Prostate gland (tissue), 2 donors: ENCODE data around the gene NUFIP2.

Experiments used
- CTCF ChIP-seq, 4 experiments: fragments of 200-600 bp in 2 of 4; fragments of 450-650 bp in 2 of 4; sonication (generic) in 2 of 4; IDR thresholded peaks; 1 replicate in 3 of 4; 2 replicates in 1 of 4; pipeline ENCODE4 v1.5.1; 2016 to 2019; ENCODE audit warnings: antibody characterized with exemption in 4 of 4, mild to moderate bottlenecking in 2 of 4, moderate library complexity in 2 of 4
- POLR2A ChIP-seq: fragments of 450-650 bp; IDR thresholded peaks from one replicate; pipeline ENCODE4 v1.6.1; 2016; ENCODE audit warnings: antibody characterized with exemption, mild to moderate bottlenecking

DNA sequence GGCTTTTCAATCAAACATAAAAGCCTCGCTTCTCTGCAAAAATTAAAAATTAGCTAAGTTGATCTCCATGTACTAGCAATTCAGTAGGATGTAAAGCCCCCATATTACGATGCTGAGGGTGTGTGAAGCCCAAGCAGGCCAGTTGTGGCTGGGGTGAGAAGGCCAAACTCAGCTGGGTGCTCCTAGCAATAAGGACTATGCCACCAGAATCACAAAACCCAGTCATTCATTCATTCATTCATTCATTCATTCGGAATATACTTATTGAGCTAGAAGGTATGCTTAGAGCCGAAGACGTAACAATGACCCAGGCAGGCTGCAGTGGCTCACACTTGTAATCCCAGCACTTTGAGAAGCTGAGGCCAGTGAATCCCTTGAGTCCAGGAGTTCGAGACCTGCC, 51.2 kb downstream of the NUFIP2 start:
- TF ChIP-seq CTCF (IDR thresholded peaks at IDR 0.05) (no peak), POLR2A (no peak)
